IMR-90 (cell line): ENCODE measurements around the gene TMEM248. TPM values are rescaled to one million over a fixed set of nuclear protein-coding genes. Genes with fewer than 3 reads are reported as not detected.

Experiments
- ATAC-seq: fragments of 200-7000 bp; cut with Tn5 transposase; 2 replicates; pipeline ENCODE4 v1.9.1; 2020; ENCODE audit warnings: low read depth, mild to moderate bottlenecking, moderate library complexity
- BruUV-seq: library from RNA; stranded (reverse); fragments of 400-500 nt; replicated peaks from 2 replicates; lab custom pipeline; 2021; lab: Mats Ljungman, UMichigan
- CTCF ChIA-PET: fragments of 300-600 bp; formaldehyde crosslinking; extraction: SDS; loops from one replicate; lab custom pipeline; 2021; ENCODE audit warnings: antibody characterized with exemption; lab: Yijun Ruan, JAX
- POLR2A ChIA-PET: fragments of 300-600 bp; sonication (Branson Sonifier 250); formaldehyde crosslinking; loops from one replicate; lab custom pipeline; 2022; ENCODE audit warnings: antibody characterized with exemption; ENCODE audit not compliant: unreplicated experiment; lab: Charles Lee
- DNase-seq: peaks from one replicate; pipeline ENCODE4 v3.0.0; 2013
- H2AFZ ChIP-seq: replicated peaks from 2 replicates; pipeline ENCODE3; 2013; ENCODE audit warnings: low read length, mild to moderate bottlenecking; ENCODE audit not compliant: poor library complexity
- H2AK5ac ChIP-seq: 2 replicates; pipeline ENCODE4 v1.6.1; 2013; ENCODE audit warnings: low read depth, low read length, inconsistent platforms
- H2AK9ac ChIP-seq: replicated peaks from 2 replicates; pipeline ENCODE3; 2013; ENCODE audit warnings: mild to moderate bottlenecking, low read depth, low read length, moderate library complexity; ENCODE audit not compliant: poor library complexity
- H2BK120ac ChIP-seq: 2 replicates; pipeline ENCODE4 v1.6.1; 2013; ENCODE audit warnings: low read depth, low read length, inconsistent platforms
- H2BK15ac ChIP-seq: 3 replicates; pipeline ENCODE4 v1.6.1; 2013; ENCODE audit warnings: low read depth, low read length, inconsistent platforms
- H2BK20ac ChIP-seq: 2 replicates; pipeline ENCODE4 v1.6.1; 2013; ENCODE audit warnings: low read depth, mild to moderate bottlenecking, inconsistent platforms, low read length, moderate library complexity
- H2BK5ac ChIP-seq: 2 replicates; pipeline ENCODE4 v1.6.1; 2013; ENCODE audit warnings: mild to moderate bottlenecking, low read depth, low read length, inconsistent platforms; ENCODE audit not compliant: poor library complexity, severe bottlenecking
- H3K14ac ChIP-seq: replicated peaks from 2 replicates; pipeline ENCODE4 v1.6.1; 2013; ENCODE audit warnings: low read depth, low read length, inconsistent platforms
- H3K18ac ChIP-seq: 2 replicates; pipeline ENCODE4 v1.6.1; 2013; ENCODE audit warnings: low read depth, low read length, control low read depth
- H3K23ac ChIP-seq: 2 replicates; pipeline ENCODE4 v1.6.1; 2013; ENCODE audit warnings: low read depth, low read length, inconsistent platforms
- H3K27ac ChIP-seq: 2 replicates; pipeline ENCODE4 v1.5.1; 2013; ENCODE audit warnings: mild to moderate bottlenecking, control low read depth, low read length; ENCODE audit not compliant: insufficient read depth
- H3K27me3 ChIP-seq: 2 replicates; pipeline ENCODE4 v1.6.1; 2013; ENCODE audit warnings: low read length; ENCODE audit not compliant: control insufficient read depth, insufficient read depth
- H3K36me3 ChIP-seq: 2 replicates; pipeline ENCODE4 v1.6.1; 2013; ENCODE audit warnings: low read length, mixed read lengths; ENCODE audit not compliant: control insufficient read depth, insufficient read depth
- H3K4ac ChIP-seq: 2 replicates; pipeline ENCODE4 v1.6.1; 2013; ENCODE audit warnings: low read depth, low read length, inconsistent platforms
- H3K4me1 ChIP-seq: 2 replicates; pipeline ENCODE4 v1.6.1; 2013; ENCODE audit warnings: low read length, mixed read lengths; ENCODE audit not compliant: control insufficient read depth, insufficient read depth
- H3K4me2 ChIP-seq: 2 replicates; pipeline ENCODE4 v1.6.1; 2013; ENCODE audit warnings: low read depth, mild to moderate bottlenecking, control low read depth, low read length, moderate library complexity
- H3K4me3 ChIP-seq: 2 replicates; pipeline ENCODE4 v1.5.1; 2013; ENCODE audit warnings: low read depth, mild to moderate bottlenecking, control low read depth, low read length, moderate library complexity; ENCODE audit not compliant: insufficient read depth
- H3K56ac ChIP-seq: 2 replicates; pipeline ENCODE4 v1.6.1; 2013; ENCODE audit warnings: low read length, inconsistent platforms; ENCODE audit not compliant: insufficient read depth; ENCODE audit errors: extremely low read depth
- H3K79me1 ChIP-seq, 2 experiments: 2 replicates each; pipeline ENCODE4 v1.6.1; 2013; ENCODE audit warnings: low read length in 2 of 2, inconsistent platforms in 1 of 2, low read depth in 1 of 2
- H3K9ac ChIP-seq: 2 replicates; pipeline ENCODE4 v1.6.1; 2013; ENCODE audit warnings: low read depth, low read length, control low read depth
- H3K9me1 ChIP-seq: 2 replicates; pipeline ENCODE4 v1.6.1; 2013; ENCODE audit warnings: low read length, inconsistent platforms; ENCODE audit not compliant: insufficient read depth
- H3K9me3 ChIP-seq: 2 replicates; pipeline ENCODE4 v1.6.1; 2013; ENCODE audit warnings: low read length; ENCODE audit not compliant: control insufficient read depth, insufficient read depth
- H4K20me1 ChIP-seq: 2 replicates; pipeline ENCODE4 v1.6.1; 2013; ENCODE audit warnings: low read length, inconsistent platforms; ENCODE audit not compliant: insufficient read depth
- H4K5ac ChIP-seq: 2 replicates; pipeline ENCODE4 v1.6.1; 2013; ENCODE audit warnings: mild to moderate bottlenecking, low read depth, low read length, control low read depth
- H4K8ac ChIP-seq, 2 experiments: 2 replicates each; pipeline ENCODE4 v1.6.1; 2013; ENCODE audit warnings: low read depth in 2 of 2, low read length in 2 of 2, control low read depth in 1 of 2, inconsistent platforms in 1 of 2
- H4K91ac ChIP-seq: 2 replicates; pipeline ENCODE4 v1.6.1; 2013; ENCODE audit warnings: low read depth, low read length, inconsistent platforms; ENCODE audit not compliant: insufficient read depth
- BHLHE40 ChIP-seq: fragments of 150-350 bp; IDR thresholded peaks from 2 replicates; pipeline ENCODE4 v1.6.1; 2016; ENCODE audit warnings: mild to moderate bottlenecking, low read depth, low read length
- CEBPB ChIP-seq: IDR thresholded peaks from 2 replicates; pipeline ENCODE4 v1.6.1; 2012; ENCODE audit warnings: low read depth, low read length, improper control_type of control experiment
- CTCF ChIP-seq: conservative IDR thresholded peaks from 2 replicates; pipeline ENCODE4 v1.5.1; 2012; ENCODE audit warnings: mild to moderate bottlenecking, low read depth, low read length, improper control_type of control experiment
- ELK1 ChIP-seq: fragments of 150-350 bp; IDR thresholded peaks from 2 replicates; pipeline ENCODE4 v1.6.1; 2016; ENCODE audit warnings: low read depth, mild to moderate bottlenecking, low read length, moderate library complexity, borderline replicate concordance
- FOS ChIP-seq: fragments of 150-350 bp; IDR thresholded peaks from 2 replicates; pipeline ENCODE4 v1.6.1; 2016; ENCODE audit warnings: low read depth, low read length
- MAFK ChIP-seq: IDR thresholded peaks from 2 replicates; pipeline ENCODE4 v1.6.1; 2012; ENCODE audit warnings: low read depth, low read length, improper control_type of control experiment
- MAZ ChIP-seq: IDR thresholded peaks from 2 replicates; pipeline ENCODE4 v1.6.1; 2012; ENCODE audit warnings: low read depth, mild to moderate bottlenecking, low read length, improper control_type of control experiment, moderate library complexity, borderline replicate concordance
- MXI1 ChIP-seq: IDR thresholded peaks from 2 replicates; pipeline ENCODE4 v1.6.1; 2012; ENCODE audit warnings: low read depth, mild to moderate bottlenecking, low read length, moderate library complexity, borderline replicate concordance
- NFE2L2 ChIP-seq: fragments of 150-350 bp; IDR thresholded peaks from 2 replicates; pipeline ENCODE4 v1.6.1; 2016; ENCODE audit warnings: low read depth, mild to moderate bottlenecking, low read length
- POLR2A ChIP-seq: IDR thresholded peaks from 2 replicates; pipeline ENCODE4 v1.6.1; 2012; ENCODE audit warnings: mild to moderate bottlenecking, low read depth, low read length
- RAD21 ChIP-seq: IDR thresholded peaks from 2 replicates; pipeline ENCODE4 v1.6.1; 2012; ENCODE audit warnings: low read length, improper control_type of control experiment
- RCOR1 ChIP-seq: IDR thresholded peaks from 2 replicates; pipeline ENCODE4 v1.6.1; 2012; ENCODE audit warnings: mild to moderate bottlenecking, low read length, improper control_type of control experiment; ENCODE audit not compliant: insufficient replicate concordance
- RFX5 ChIP-seq: IDR thresholded peaks from 2 replicates; pipeline ENCODE4 v1.8.0; 2012; ENCODE audit warnings: low read depth, mild to moderate bottlenecking, low read length, moderate library complexity
- SMC3 ChIP-seq: fragments of 150-350 bp; IDR thresholded peaks from 2 replicates; pipeline ENCODE4 v1.6.1; 2016; ENCODE audit warnings: low read depth, mild to moderate bottlenecking, antibody characterized with exemption, low read length, moderate library complexity
- USF2 ChIP-seq: fragments of 150-350 bp; IDR thresholded peaks from 2 replicates; pipeline ENCODE4 v1.6.1; 2017; ENCODE audit warnings: mild to moderate bottlenecking, antibody characterized with exemption, low read length, low read depth
- WGBS, 2 experiments: methylation state at CpG; one replicate each; pipeline versions ENCODE4 v1.1.5 to v1.1.7; 2013; ENCODE audit warnings: missing lambda C conversion rate in 2 of 2; ENCODE audit not compliant: insufficient read length in 1 of 2; ENCODE audit errors: extremely low coverage in 2 of 2; 5-methylcytosine and 5-hydroxymethylcytosine counted together
- dilution Hi-C: fragments of 300-500 bp; cut with HindIII; formaldehyde crosslinking; loops from one replicate; pipeline ENCODE4 v1.14.3; 2018; ENCODE audit warnings: low sequenced_read_pairs; ENCODE audit not compliant: unreplicated experiment
- in situ Hi-C: fragments of 300-500 bp; cut with MboI; formaldehyde crosslinking; loops from 3 replicates; pipeline ENCODE4 v1.14.3; 2019; ENCODE audit warnings: low sequenced_read_pairs, inconsistent platforms, mixed read lengths
- intact Hi-C: fragments of 100-400 bp; cut with micrococcal nuclease; formaldehyde crosslinking; loops from 2 replicates; pipeline ENCODE4 v1.10.0; 2022
- polyA plus RNA-seq, 3 experiments: library from polyadenylated mRNA; depleted of rRNA; stranded (reverse); fragments of >200 nt; gene quantifications; 2 replicates each; pipeline ENCODE4 v1.2.3, GENCODE V29; 2012; ENCODE audit warnings: low replicate concordance in 1 of 3
- total RNA-seq: library from RNA; depleted of rRNA; stranded (reverse); fragments of >200 nt; gene quantifications from 2 replicates; pipeline ENCODE4 v1.2.3, GENCODE V29; 2012

The TMEM248 gene
- total and polyA plus RNA-seq, 2 of the 4 experiments (the other 2 are of a cell fraction): 103 to 175 TPM

GRCh38 chr7:66928388-66928787, 7.4 kb downstream of the TMEM248 start:
- Histone ChIP-seq H3K9me3 (no peaks in the 10 kb centered on the region), H3K23ac (no peak overlapping the region), H3K14ac (no peak overlapping the region), H3K18ac (no peak overlapping the region), H4K8ac (no peak overlapping the region), H3K27me3 (no peaks in the 10 kb centered on the region), H3K4ac (no peak overlapping the region), H3K9me1 (peaks cover 13% of the 10 kb centered on the region; the same call in 1 of the 2 replicates), H3K79me1 (peaks cover 4 to 79% of the 10 kb centered on the region in 2 experiments), H3K27ac (no peak overlapping the region), H3K4me3 (no peak overlapping the region), H3K56ac (no peak overlapping the region), H2BK15ac (no peak overlapping the region), H2BK5ac (no peak overlapping the region), H2AK5ac (no peak overlapping the region), H2AK9ac (no peak overlapping the region), H2AFZ (no peak overlapping the region), H2BK20ac (no peak overlapping the region), H3K9ac (no peak overlapping the region), H4K5ac (no peak overlapping the region), H3K36me3 (peaks cover 5% of the 10 kb centered on the region), H3K4me2 (no peak overlapping the region), H4K20me1 (peaks cover 89% of the 10 kb centered on the region), H3K4me1 (peaks cover 3% of the 10 kb centered on the region; the same call in 1 of the 2 replicates), H2BK120ac (no peak overlapping the region), H4K91ac (no peak overlapping the region)
- no TSS peak for BruUV-seq
- TF ChIP-seq NFE2L2 (no peak), RFX5 (no peak), POLR2A (no peak), MAFK (no peak), RAD21 (no peak), USF2 (no peak), CTCF (no peak), ELK1 (no peak), MXI1 (no peak), MAZ (no peak), SMC3 (no peak), BHLHE40 (no peak), CEBPB (no peak), FOS (no peak), RCOR1 (no peak)
- dilution Hi-C loops: no loop called here
- DNase-seq (no peak), ATAC-seq (no peak)
- ChIA-PET POLR2A (no interaction called here), CTCF (interaction anchor here (0.6 to 0.7 kb wide), 2 partner anchors 22 to 48 kb away, joined by 3 to 4 read pairs; no protein-coding TSS in a partner anchor)
- WGBS, 2 experiments: no CpG with 5 or more reads among the region's 4 CpGs
- in situ Hi-C loops: no loop called here
- intact Hi-C loops: loop anchor here (10.0 kb wide), 1 partner anchor 46 kb away; no protein-coding TSS in a partner anchor
